ENCODE results near the gene PAK1IP1. TPM values are rescaled to one million over a fixed set of nuclear protein-coding genes. Genes with fewer than 3 reads are reported as not detected.

The PAK1IP1 gene
- total RNA-seq, 1 donor from 2014 or later: 18.1 TPM

GRCh38 chr6:10678456-10678855 lies 16.3 kb upstream of the PAK1IP1 start:
- Mint-ChIP-seq H3K27me3 (no peaks in the 10 kb centered on the region), H3K4me1 (no peaks in the 10 kb centered on the region), H3K4me3 (no peak overlapping the region), H3K9me3 (no peaks in the 10 kb centered on the region), H3K27ac (no peak overlapping the region), H3K36me3 (ENCODE audit: low read depth) (no peaks in the 10 kb centered on the region)
- ChIA-PET CTCF (no interaction called here), POLR2A (no interaction called here)
- ATAC-seq (ENCODE audit: low read depth) (no peak), DNase-seq (no peak)
- no peak for TF ChIP-seq CTCF (IDR thresholded peaks at IDR 0.05)
- intact Hi-C loops (cut with micrococcal nuclease): no loop called here

- ChIA-PET POLR2A (no interaction called here), CTCF (no interaction called here)
Observed at GRCh38 chr6:10681795-10682194, 13.0 kb upstream of the PAK1IP1 start.

GRCh38 chr6:10682355-10682988 lies 12.3 kb upstream of the PAK1IP1 start:
- Mint-ChIP-seq H3K4me1 (peaks cover 4% of the 10 kb centered on the region), H3K36me3 (ENCODE audit: low read depth) (no peaks in the 10 kb centered on the region), H3K9me3 (no peaks in the 10 kb centered on the region), H3K27ac (no peak overlapping the region), H3K4me3 (no peak overlapping the region), H3K27me3 (peaks cover 8% of the 10 kb centered on the region)
- ChIA-PET CTCF (no interaction called here), POLR2A (no interaction called here)
- intact Hi-C loops (cut with micrococcal nuclease): no loop called here
- DNase-seq (no peak), ATAC-seq (ENCODE audit: low read depth) (no peak)
- no peak for TF ChIP-seq CTCF (IDR thresholded peaks at IDR 0.05)

More at GRCh38 chr6:10681795-10682194, 13.0 kb upstream of the PAK1IP1 start:
- H3K36me3 Mint-ChIP-seq (ENCODE audit: low read depth): no peaks in the 10 kb centered on the region
- H3K4me1 Mint-ChIP-seq: peaks cover 4% of the 10 kb centered on the region
- no peak for ATAC-seq (ENCODE audit: low read depth)
- DNase-seq: no peak
- no peak for TF ChIP-seq CTCF (IDR thresholded peaks at IDR 0.05)
- no peak overlapping the region for H3K4me3 Mint-ChIP-seq
- H3K27ac Mint-ChIP-seq: no peak overlapping the region
- no peaks in the 10 kb centered on the region for H3K9me3 Mint-ChIP-seq
- intact Hi-C loops (cut with micrococcal nuclease): no loop called here
- peaks cover 6% of the 10 kb centered on the region for H3K27me3 Mint-ChIP-seq

- CTCF ChIA-PET: no interaction called here
- H3K4me3 Mint-ChIP-seq: no peak overlapping the region
- H3K4me1 Mint-ChIP-seq: peaks cover 4% of the 10 kb centered on the region
- intact Hi-C loops (cut with micrococcal nuclease): no loop called here
- TF ChIP-seq CTCF (IDR thresholded peaks at IDR 0.05): no peak
- peaks cover 9% of the 10 kb centered on the region for H3K27me3 Mint-ChIP-seq
- DNase-seq: no peak
- H3K36me3 Mint-ChIP-seq (ENCODE audit: low read depth): no peaks in the 10 kb centered on the region
- H3K9me3 Mint-ChIP-seq: no peaks in the 10 kb centered on the region
- no peak overlapping the region for H3K27ac Mint-ChIP-seq
- no peak for ATAC-seq (ENCODE audit: low read depth)
- POLR2A ChIA-PET: no interaction called here
Observed at GRCh38 chr6:10684618-10685017, 10.2 kb upstream of the PAK1IP1 start.

GRCh38 chr6:10685092-10685915 lies 9.5 kb upstream of the PAK1IP1 start:
- Mint-ChIP-seq H3K36me3 (ENCODE audit: low read depth) (no peaks in the 10 kb centered on the region), H3K4me3 (no peak overlapping the region), H3K9me3 (no peaks in the 10 kb centered on the region), H3K27me3 (peaks cover 9% of the 10 kb centered on the region), H3K4me1 (peaks cover 4% of the 10 kb centered on the region), H3K27ac (no peak overlapping the region)
- intact Hi-C loops (cut with micrococcal nuclease): no loop called here
- no peak for ATAC-seq (ENCODE audit: low read depth)
- CTCF ChIA-PET: no interaction called here
- POLR2A ChIA-PET: no interaction called here
- TF ChIP-seq CTCF (IDR thresholded peaks at IDR 0.05): no peak
- DNase-seq: no peak
